GM10248 (cell line): ENCODE data around the gene PLEKHH3.

Experiments
- CTCF ChIA-PET: fragments of 300-600 bp; sonication (Branson Sonifier 250); formaldehyde crosslinking; extraction: SDS; loops from one replicate; lab custom pipeline; 2021; ENCODE audit warnings: antibody characterized with exemption; lab: Yijun Ruan, JAX
- POLR2A ChIA-PET: fragments of 350-650 bp; sonication (Branson Sonifier 250); formaldehyde crosslinking; extraction: SDS; loops from one replicate; lab custom pipeline; 2020; ENCODE audit warnings: antibody characterized with exemption; lab: Yijun Ruan, JAX
- DNase-seq: peaks from one replicate; pipeline ENCODE4 v3.0.0; 2012; ENCODE audit errors: extremely low spot score
- CTCF ChIP-seq: IDR thresholded peaks from 2 replicates; pipeline ENCODE4 v1.5.1; 2012; ENCODE audit warnings: mild to moderate bottlenecking, low read depth; ENCODE audit errors: extremely low read depth, missing control alignments, control extremely low read depth

PLEKHH3 gene

GRCh38 chr17:42698736-42699414 lies 22.1 kb upstream of the PLEKHH3 start:
- no peak for DNase-seq
- ChIA-PET POLR2A (no interaction called here), CTCF (interaction anchor here (1.4 kb wide), 1 partner anchor 18 kb away, joined by 3 read pairs; no protein-coding TSS in a partner anchor)

GRCh38 chr17:42697108-42697811 lies 20.5 kb upstream of the PLEKHH3 start:
- ChIA-PET POLR2A (no interaction called here), CTCF (interaction anchor here (0.7 to 2.8 kb wide), 5 partner anchors 13 to 69 kb away, joined by 3 to 8 read pairs (median 4); no protein-coding TSS in a partner anchor)
- no peak for TF ChIP-seq CTCF
- no peak for DNase-seq

More at GRCh38 chr17:42698736-42699414, 22.1 kb upstream of the PLEKHH3 start:
- TF ChIP-seq CTCF = no peak

- ChIA-PET CTCF (interaction anchor here (0.6 to 2.8 kb wide), 3 partner anchors 12 to 118 kb away, joined by 3 to 8 read pairs (median 3); partner anchors contain the start of gene PSMC3IP), POLR2A (no interaction called here)
- no peak for DNase-seq
- TF ChIP-seq CTCF = no peak
These were observed 18.7 kb upstream of the PLEKHH3 start for GRCh38 chr17:42695500-42695899.

- POLR2A ChIA-PET = interaction anchor here (0.6 kb wide), 1 partner anchor 298 kb away, joined by 3 read pairs; no protein-coding TSS in a partner anchor
- CTCF ChIA-PET = interaction anchor here (0.9 to 2.8 kb wide), 3 partner anchors 12 to 472 kb away, joined by 3 to 8 read pairs (median 3); no protein-coding TSS in a partner anchor
These were observed 17.7 kb upstream of the PLEKHH3 start for GRCh38 chr17:42694524-42694923.

GRCh38 chr17:42692489-42692888 lies 15.7 kb upstream of the PLEKHH3 start:
- no peak for DNase-seq
- ChIA-PET CTCF (interaction anchor here (1.0 to 2.1 kb wide), 2 partner anchors 12 kb away, joined by 3 to 6 read pairs; no protein-coding TSS in a partner anchor), POLR2A (interaction anchor here (0.8 kb wide), 1 partner anchor 445 kb away, joined by 4 read pairs; no protein-coding TSS in a partner anchor)
- no peak for TF ChIP-seq CTCF

More at GRCh38 chr17:42694524-42694923, 17.7 kb upstream of the PLEKHH3 start:
- DNase-seq = no peak
- no peak for TF ChIP-seq CTCF

- ChIA-PET POLR2A (interaction anchor here (0.5 kb wide), 1 partner anchor 44 kb away, joined by 7 read pairs; no protein-coding TSS in a partner anchor), CTCF (interaction anchor here (0.7 to 1.6 kb wide), 2 partner anchors 12 to 14 kb away, joined by 3 to 7 read pairs; no protein-coding TSS in a partner anchor)
- TF ChIP-seq CTCF = no peak
- no peak for DNase-seq
These were observed 14.3 kb upstream of the PLEKHH3 start for GRCh38 chr17:42691021-42691545.
